Type B pancreatic cell (in vitro differentiated cells): ENCODE data around the gene NRP2. TPM values are rescaled to one million over a fixed set of nuclear protein-coding genes. Genes with fewer than 3 reads are reported as not detected.

Source experiments
- DNase-seq: peaks from one replicate; pipeline ENCODE4 v3.0.0; 2021; ENCODE audit warnings: mixed read lengths; ENCODE audit not compliant: unreplicated experiment; ENCODE audit errors: extremely low spot score
- H3K27ac Mint-ChIP-seq: 2 replicates; pipeline ENCODE4 v1.8.0; 2021; ENCODE audit warnings: mild to moderate bottlenecking, mixed read lengths
- H3K27me3 Mint-ChIP-seq: 2 replicates; pipeline ENCODE4 v1.8.0; 2021; ENCODE audit warnings: mixed read lengths
- H3K36me3 Mint-ChIP-seq: 2 replicates; pipeline ENCODE4 v1.8.0; 2021; ENCODE audit warnings: mixed read lengths
- H3K4me1 Mint-ChIP-seq: one replicate; pipeline ENCODE4 v1.8.0; 2021; ENCODE audit warnings: mixed read lengths; ENCODE audit not compliant: unreplicated experiment
- H3K4me3 Mint-ChIP-seq: 2 replicates; pipeline ENCODE4 v1.8.0; 2021; ENCODE audit warnings: mild to moderate bottlenecking, mixed read lengths
- H3K9me3 Mint-ChIP-seq: 2 replicates; pipeline ENCODE4 v1.8.0; 2021; ENCODE audit warnings: mixed read lengths
- total RNA-seq: library from RNA; stranded (reverse); gene quantifications from 2 replicates; pipeline ENCODE4 v1.2.1, GENCODE V29; 2021; ENCODE audit warnings: low replicate concordance
- TF ChIP-seq, protein P1 (sequence below): fragments of 200-600 bp; sonication (generic); conservative IDR thresholded peaks from 2 replicates; pipeline ENCODE4 v1.5.0; 2021; ENCODE audit warnings: antibody characterized with exemption, mild to moderate bottlenecking

NRP2 gene
- total RNA-seq, 1 donor from 2014 or later = 109 TPM

DNA sequence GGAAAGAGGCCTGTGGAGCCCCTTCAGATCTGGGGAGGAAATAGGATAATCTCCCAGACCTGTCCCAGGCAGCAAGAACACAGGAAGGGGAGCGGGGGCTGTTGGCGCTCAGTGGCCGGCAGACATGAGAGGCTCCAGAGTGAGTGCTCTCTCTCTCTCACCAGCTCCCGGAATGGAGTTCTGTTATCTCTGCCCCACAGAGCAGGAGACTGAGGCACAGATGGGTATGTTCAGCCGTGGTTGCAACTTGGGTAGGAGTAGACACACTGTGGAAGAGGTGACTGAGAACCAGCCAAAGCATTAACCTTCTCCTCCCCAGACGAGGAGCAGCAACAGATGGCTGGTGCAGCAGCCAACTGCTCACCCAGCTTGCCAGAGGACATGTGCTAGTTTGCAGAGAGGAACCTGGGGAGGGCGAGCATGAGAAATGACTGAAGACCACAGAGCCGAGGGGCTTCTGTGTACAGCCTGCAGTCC is 82.0 kb downstream of the NRP2 start:
- H3K27ac Mint-ChIP-seq = peak overlapping the region; percentile 22
- H3K4me3 Mint-ChIP-seq = no peak overlapping the region
- peaks cover 40% of the 10 kb centered on the region for H3K4me1 Mint-ChIP-seq
- DNase-seq = no peak
- H3K9me3 Mint-ChIP-seq = no peaks in the 10 kb centered on the region
- TF ChIP-seq, protein P1, sequence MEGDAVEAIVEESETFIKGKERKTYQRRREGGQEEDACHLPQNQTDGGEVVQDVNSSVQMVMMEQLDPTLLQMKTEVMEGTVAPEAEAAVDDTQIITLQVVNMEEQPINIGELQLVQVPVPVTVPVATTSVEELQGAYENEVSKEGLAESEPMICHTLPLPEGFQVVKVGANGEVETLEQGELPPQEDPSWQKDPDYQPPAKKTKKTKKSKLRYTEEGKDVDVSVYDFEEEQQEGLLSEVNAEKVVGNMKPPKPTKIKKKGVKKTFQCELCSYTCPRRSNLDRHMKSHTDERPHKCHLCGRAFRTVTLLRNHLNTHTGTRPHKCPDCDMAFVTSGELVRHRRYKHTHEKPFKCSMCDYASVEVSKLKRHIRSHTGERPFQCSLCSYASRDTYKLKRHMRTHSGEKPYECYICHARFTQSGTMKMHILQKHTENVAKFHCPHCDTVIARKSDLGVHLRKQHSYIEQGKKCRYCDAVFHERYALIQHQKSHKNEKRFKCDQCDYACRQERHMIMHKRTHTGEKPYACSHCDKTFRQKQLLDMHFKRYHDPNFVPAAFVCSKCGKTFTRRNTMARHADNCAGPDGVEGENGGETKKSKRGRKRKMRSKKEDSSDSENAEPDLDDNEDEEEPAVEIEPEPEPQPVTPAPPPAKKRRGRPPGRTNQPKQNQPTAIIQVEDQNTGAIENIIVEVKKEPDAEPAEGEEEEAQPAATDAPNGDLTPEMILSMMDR = no peak
- peaks cover 19% of the 10 kb centered on the region for H3K36me3 Mint-ChIP-seq
- H3K27me3 Mint-ChIP-seq = peaks cover 13% of the 10 kb centered on the region

DNA sequence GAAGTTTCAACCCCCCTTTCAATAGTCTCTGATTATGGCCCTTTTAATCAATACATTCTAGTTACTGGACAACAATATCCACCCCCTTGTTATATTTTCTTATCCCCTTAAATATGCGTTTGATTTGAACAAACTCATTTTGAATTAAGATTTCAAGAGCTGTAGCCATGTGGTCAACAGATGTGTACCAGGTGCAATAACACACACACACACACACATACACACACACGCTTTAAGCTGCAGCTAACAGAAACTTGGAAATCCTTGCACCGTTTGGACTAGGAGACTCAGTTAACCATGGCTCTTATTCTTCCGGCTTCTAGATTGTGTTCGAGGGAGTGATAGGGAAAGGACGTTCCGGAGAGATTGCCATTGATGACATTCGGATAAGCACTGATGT is 82.8 kb downstream of the NRP2 start:
- no peak for DNase-seq
- H3K36me3 Mint-ChIP-seq = peaks cover 18% of the 10 kb centered on the region
- no peak overlapping the region for H3K4me3 Mint-ChIP-seq
- TF ChIP-seq, protein P1 = no peak
- no peak overlapping the region for H3K27ac Mint-ChIP-seq
- peaks cover 13% of the 10 kb centered on the region for H3K27me3 Mint-ChIP-seq
- peaks cover 46% of the 10 kb centered on the region for H3K4me1 Mint-ChIP-seq
- no peaks in the 10 kb centered on the region for H3K9me3 Mint-ChIP-seq

DNA sequence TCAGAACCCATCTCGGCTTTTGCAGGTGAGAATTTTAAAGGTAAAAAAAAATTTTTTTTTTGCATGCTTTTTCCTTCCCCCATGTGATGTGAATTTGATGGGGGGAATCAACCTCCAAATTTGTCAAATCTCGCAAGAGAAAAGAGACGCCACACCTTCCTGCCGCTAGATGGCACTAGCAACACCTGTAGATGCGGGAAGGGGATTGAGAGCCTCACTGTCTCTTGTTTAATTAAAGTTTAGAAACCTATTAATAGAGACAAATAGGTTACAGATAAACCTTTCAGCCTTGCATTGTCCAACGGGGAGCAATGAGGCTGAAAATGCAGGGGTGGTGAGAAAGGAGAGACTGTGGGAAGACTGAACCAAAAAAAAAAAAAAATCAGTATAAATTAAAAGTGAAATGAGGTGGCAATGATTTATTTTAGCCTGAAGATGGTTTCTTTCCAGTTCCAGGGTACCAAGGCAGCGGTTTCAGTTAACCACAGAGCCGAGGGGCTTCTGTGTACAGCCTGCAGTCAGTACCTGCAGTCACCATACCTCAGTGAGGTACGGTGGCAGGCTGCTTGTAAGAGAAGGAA is 84.6 kb downstream of the NRP2 start:
- Mint-ChIP-seq H3K9me3 (no peaks in the 10 kb centered on the region), H3K27me3 (peaks cover 10% of the 10 kb centered on the region), H3K36me3 (peaks cover 20% of the 10 kb centered on the region), H3K27ac (no peak overlapping the region), H3K4me3 (no peak overlapping the region), H3K4me1 (peaks cover 52% of the 10 kb centered on the region)
- TF ChIP-seq, protein P1 = peak; percentile 96
- DNase-seq = no peak

DNA sequence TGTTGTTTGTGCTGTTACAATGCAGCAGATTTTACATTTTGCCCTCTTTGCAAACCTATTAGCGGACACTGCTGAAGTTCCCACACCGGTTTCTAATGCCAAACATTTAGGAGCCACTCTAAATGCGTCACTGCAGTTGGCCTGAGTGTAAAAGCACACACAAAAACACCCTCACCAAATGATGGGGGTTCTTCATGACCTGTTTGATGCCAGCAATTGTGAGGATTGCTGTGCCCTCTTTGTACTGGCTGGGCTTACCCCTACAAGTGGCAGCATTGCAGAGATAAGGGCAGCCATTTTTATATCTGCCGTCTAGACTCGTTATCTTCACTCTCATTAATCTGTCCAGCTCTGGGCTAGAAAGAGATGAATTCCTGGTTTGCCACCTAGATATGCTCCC is 85.3 kb downstream of the NRP2 start:
- Mint-ChIP-seq H3K4me3 (no peak overlapping the region), H3K9me3 (no peaks in the 10 kb centered on the region), H3K4me1 (peaks cover 55% of the 10 kb centered on the region), H3K27ac (no peak overlapping the region), H3K36me3 (peaks cover 23% of the 10 kb centered on the region), H3K27me3 (peaks cover 10% of the 10 kb centered on the region)
- TF ChIP-seq, protein P1 = no peak
- DNase-seq = no peak

DNA sequence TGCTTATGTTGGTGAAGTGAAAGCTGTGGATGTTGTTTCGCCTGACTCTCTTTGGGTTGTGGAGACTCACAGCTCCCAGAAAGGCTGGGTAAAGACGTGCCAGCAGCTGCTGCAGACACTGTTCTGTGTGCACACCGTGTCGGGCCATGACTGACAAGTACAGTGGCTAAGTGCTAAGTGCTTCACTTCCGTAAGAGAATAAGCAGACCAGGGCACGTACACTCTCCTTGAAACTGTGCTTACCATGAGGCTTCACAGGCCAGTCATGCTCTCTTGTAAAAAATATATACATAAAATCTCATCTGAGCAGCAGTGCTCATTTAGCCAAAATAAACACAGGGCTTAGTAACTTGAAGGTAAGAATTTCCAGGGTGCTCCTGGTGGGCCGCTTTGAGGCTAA is 86.0 kb downstream of the NRP2 start:
- no peak overlapping the region for H3K27ac Mint-ChIP-seq
- no peaks in the 10 kb centered on the region for H3K9me3 Mint-ChIP-seq
- H3K27me3 Mint-ChIP-seq = peaks cover 7% of the 10 kb centered on the region
- peaks cover 19% of the 10 kb centered on the region for H3K36me3 Mint-ChIP-seq
- TF ChIP-seq, protein P1 = no peak
- H3K4me3 Mint-ChIP-seq = no peak overlapping the region
- no peak for DNase-seq
- H3K4me1 Mint-ChIP-seq = peaks cover 51% of the 10 kb centered on the region
